MM.1S (cell line): ENCODE results near the gene BCL10.

Source experiments
- CTCF ChIP-seq: fragments of 300-600 bp; sonication (generic); IDR thresholded peaks from 2 replicates; pipeline ENCODE4 v1.5.1; 2016; ENCODE audit warnings: antibody characterized with exemption, low read length, mixed read lengths
- EZH2 ChIP-seq: fragments of 300-600 bp; sonication (generic); optimal IDR thresholded peaks from 2 replicates; pipeline ENCODE3; 2017; ENCODE audit warnings: low read depth, mild to moderate bottlenecking, antibody characterized with exemption, low read length, mixed read lengths
- EZH2phosphoT487 ChIP-seq: fragments of 300-600 bp; sonication (generic); IDR thresholded peaks from 2 replicates; pipeline ENCODE4 v1.6.1; 2018; ENCODE audit warnings: antibody characterized with exemption, low read length

- TF ChIP-seq CTCF (no peak), EZH2 (no peak), EZH2phosphoT487 (no peak)
These were observed 47.5 kb downstream of the BCL10 start for GRCh38 chr1:85228972-85229371.
